Trophoblast cell (in vitro differentiated cells and primary cell): ENCODE results near the gene SPACDR.

ENCODE experiments used
- DNase-seq, 2 donors: peaks; one replicate each; pipeline ENCODE4 v3.0.0-alpha.2; 2016
- H2AFZ ChIP-seq: 2 replicates; pipeline ENCODE4 v1.6.1; 2013; ENCODE audit warnings: low read length, moderate library complexity, mild to moderate bottlenecking; ENCODE audit not compliant: insufficient read depth, poor library complexity
- H2AK5ac ChIP-seq: 2 replicates; pipeline ENCODE4 v1.6.1; 2013; ENCODE audit warnings: mild to moderate bottlenecking, low read length
- H2BK120ac ChIP-seq: 2 replicates; pipeline ENCODE4 v1.6.1; 2013; ENCODE audit warnings: low read length, mild to moderate bottlenecking, moderate library complexity; ENCODE audit not compliant: insufficient read depth, poor library complexity
- H2BK12ac ChIP-seq: 2 replicates; pipeline ENCODE4 v1.6.1; 2013; ENCODE audit warnings: mild to moderate bottlenecking, low read length, moderate library complexity
- H2BK5ac ChIP-seq: 2 replicates; pipeline ENCODE4 v1.6.1; 2013; ENCODE audit warnings: low read length, low read depth, moderate library complexity, mild to moderate bottlenecking; ENCODE audit not compliant: poor library complexity
- H3K14ac ChIP-seq: 2 replicates; pipeline ENCODE4 v1.6.1; 2013; ENCODE audit warnings: mild to moderate bottlenecking, low read length
- H3K18ac ChIP-seq: 2 replicates; pipeline ENCODE4 v1.6.1; 2013; ENCODE audit warnings: mild to moderate bottlenecking, low read length
- H3K23ac ChIP-seq: 2 replicates; pipeline ENCODE4 v1.6.1; 2013; ENCODE audit warnings: low read length
- H3K27ac ChIP-seq: 2 replicates; pipeline ENCODE4 v1.5.1; 2013; ENCODE audit warnings: low read depth, mild to moderate bottlenecking, inconsistent platforms, low read length, moderate library complexity
- H3K27me3 ChIP-seq: 2 replicates; pipeline ENCODE4 v1.6.1; 2013; ENCODE audit warnings: inconsistent platforms, mild to moderate bottlenecking, low read length, moderate library complexity; ENCODE audit not compliant: insufficient read depth
- H3K36me3 ChIP-seq, 2 experiments: 1 replicate in 1 of 2; 2 replicates in 1 of 2; pipeline ENCODE4 v1.6.1; 2013; ENCODE audit warnings: low read length in 2 of 2, mild to moderate bottlenecking in 2 of 2, moderate library complexity in 1 of 2; ENCODE audit not compliant: insufficient read depth in 2 of 2, control insufficient read depth in 1 of 2
- H3K4ac ChIP-seq: 2 replicates; pipeline ENCODE4 v1.6.1; 2013; ENCODE audit warnings: low read depth, mild to moderate bottlenecking, low read length, moderate library complexity
- H3K4me1 ChIP-seq, 2 experiments: 1 replicate in 1 of 2; 2 replicates in 1 of 2; pipeline ENCODE4 v1.6.1; 2013; ENCODE audit warnings: low read length in 2 of 2, mild to moderate bottlenecking in 2 of 2, moderate library complexity in 1 of 2; ENCODE audit not compliant: insufficient read depth in 2 of 2, control insufficient read depth in 1 of 2
- H3K4me2 ChIP-seq: 2 replicates; pipeline ENCODE4 v1.6.1; 2013; ENCODE audit warnings: inconsistent platforms, mild to moderate bottlenecking, low read length, moderate library complexity
- H3K4me3 ChIP-seq: 2 replicates; pipeline ENCODE4 v1.5.1; 2013; ENCODE audit warnings: mild to moderate bottlenecking, low read depth, low read length, inconsistent platforms
- H3K79me1 ChIP-seq: one replicate; pipeline ENCODE4 v1.6.1; 2013; ENCODE audit warnings: low read length
- H3K79me2 ChIP-seq: 2 replicates; pipeline ENCODE4 v1.6.1; 2013; ENCODE audit warnings: low read length, mild to moderate bottlenecking; ENCODE audit not compliant: control insufficient read depth, insufficient read depth, poor library complexity
- H3K9ac ChIP-seq: 2 replicates; pipeline ENCODE4 v1.6.1; 2013; ENCODE audit warnings: mild to moderate bottlenecking, low read length
- H3K9me3 ChIP-seq: 2 replicates; pipeline ENCODE4 v1.6.1; 2013; ENCODE audit warnings: low read depth, mild to moderate bottlenecking, control low read depth, inconsistent platforms, low read length; ENCODE audit not compliant: insufficient read depth
- H4K12ac ChIP-seq: 2 replicates; pipeline ENCODE4 v1.6.1; 2013; ENCODE audit warnings: low read depth, mild to moderate bottlenecking, low read length, moderate library complexity
- H4K8ac ChIP-seq: 2 replicates; pipeline ENCODE4 v1.6.1; 2013; ENCODE audit warnings: low read depth, mild to moderate bottlenecking, low read length, moderate library complexity
- H4K91ac ChIP-seq: one replicate; pipeline ENCODE4 v1.6.1; 2013; ENCODE audit warnings: low read depth, mild to moderate bottlenecking, low read length, moderate library complexity
- WGBS: extraction: QIAGEN DNeasy Blood & Tissue Kit; methylation state at CpG from one replicate; pipeline ENCODE4 v1.1.7; 2013; ENCODE audit warnings: missing lambda C conversion rate; ENCODE audit not compliant: insufficient read length, insufficient coverage; ENCODE audit errors: extremely low coverage; 5-methylcytosine and 5-hydroxymethylcytosine counted together

Gene SPACDR

GRCh38 chr7:100496509-100496908 is 32.4 kb upstream of the SPACDR start:
- DNase-seq = no peak
- H3K18ac ChIP-seq = no peak overlapping the region
- H3K23ac ChIP-seq = no peak overlapping the region
- H2BK120ac ChIP-seq = no peak overlapping the region
- H3K9ac ChIP-seq = no peak overlapping the region
- no peak overlapping the region for H3K27ac ChIP-seq
- H3K79me2 ChIP-seq = no peaks in the 10 kb centered on the region
- H3K4ac ChIP-seq = no peak overlapping the region
- no peaks in the 10 kb centered on the region for H3K36me3 ChIP-seq
- peaks cover 1% of the 10 kb centered on the region for H3K79me1 ChIP-seq
- H4K91ac ChIP-seq = no peak overlapping the region
- no CpG with 5 or more reads among the region's 6 CpGs for WGBS
- H2BK12ac ChIP-seq = no peak overlapping the region
- H2AK5ac ChIP-seq = no peak overlapping the region
- peaks cover 3% of the 10 kb centered on the region for H3K27me3 ChIP-seq
- peaks cover 0 to 3% of the 10 kb centered on the region in 2 experiments for H3K4me1 ChIP-seq
- H4K8ac ChIP-seq = no peak overlapping the region
- H3K4me2 ChIP-seq = no peak overlapping the region
- no peak overlapping the region for H2AFZ ChIP-seq
- H4K12ac ChIP-seq = no peak overlapping the region
- H3K14ac ChIP-seq = no peak overlapping the region
- H3K4me3 ChIP-seq = no peak overlapping the region
- H2BK5ac ChIP-seq = no peak overlapping the region
- H3K9me3 ChIP-seq = peaks cover 1% of the 10 kb centered on the region

DNA sequence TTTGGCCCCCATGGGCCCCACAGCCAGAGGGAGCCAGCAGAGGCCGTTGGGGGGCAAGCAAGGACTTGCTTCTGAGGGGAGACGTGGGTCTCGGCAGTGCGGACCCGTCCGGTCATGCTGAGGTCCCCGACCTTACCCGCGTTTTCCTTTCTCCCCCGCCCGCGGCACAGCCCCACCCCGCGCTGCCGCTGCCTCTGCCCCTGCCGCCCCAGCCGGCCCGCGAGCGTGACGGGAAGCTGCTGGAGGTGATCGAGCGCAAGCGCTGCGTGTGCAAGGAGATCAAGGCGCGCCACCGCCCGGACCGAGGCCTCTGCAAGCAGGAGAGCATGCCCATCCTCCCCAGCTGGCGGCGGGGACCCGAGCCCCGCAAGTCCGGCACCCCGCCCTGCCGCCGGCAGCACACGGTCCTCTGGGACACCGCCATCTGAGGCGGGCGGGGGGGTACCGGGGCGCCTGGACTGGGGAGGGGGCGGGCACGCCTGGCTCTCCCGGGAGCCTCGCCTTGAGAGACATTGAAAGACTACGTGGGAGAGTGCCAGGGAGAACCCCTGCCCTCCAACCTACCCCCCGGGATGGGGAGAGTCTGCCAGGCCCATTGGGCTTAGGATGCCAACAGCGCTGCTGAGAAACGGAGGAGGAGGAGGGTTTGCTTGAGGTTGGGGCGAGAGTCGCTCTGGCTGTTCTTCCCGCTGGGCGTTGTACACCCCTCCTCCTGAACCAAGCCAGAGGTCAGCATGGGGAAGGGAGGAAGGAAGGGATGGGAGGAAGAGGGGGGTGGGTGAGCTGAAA is 29.6 kb upstream of the SPACDR start:
- Histone ChIP-seq H3K18ac (no peak overlapping the region), H3K79me2 (no peaks in the 10 kb centered on the region), H3K4me1 (peaks cover 0 to 3% of the 10 kb centered on the region in 2 experiments), H3K9ac (no peak overlapping the region), H4K91ac (no peak overlapping the region), H2AFZ (no peak overlapping the region), H3K36me3 (no peaks in the 10 kb centered on the region), H2BK120ac (no peak overlapping the region), H3K4me2 (peak overlapping the region; percentile 62), H4K12ac (no peak overlapping the region), H2BK5ac (no peak overlapping the region), H3K79me1 (peaks cover 1% of the 10 kb centered on the region), H3K14ac (no peak overlapping the region), H3K4ac (no peak overlapping the region), H3K9me3 (peaks cover 1% of the 10 kb centered on the region), H3K23ac (no peak overlapping the region), H2AK5ac (no peak overlapping the region), H3K27me3 (peaks cover 3% of the 10 kb centered on the region), H3K4me3 (peak overlapping the region; percentile 47), H2BK12ac (no peak overlapping the region), H3K27ac (no peak overlapping the region), H4K8ac (no peak overlapping the region)
- WGBS = no CpG with 5 or more reads among the region's 56 CpGs
- peak in 1 of 2 donors; percentile 31 for DNase-seq

DNA sequence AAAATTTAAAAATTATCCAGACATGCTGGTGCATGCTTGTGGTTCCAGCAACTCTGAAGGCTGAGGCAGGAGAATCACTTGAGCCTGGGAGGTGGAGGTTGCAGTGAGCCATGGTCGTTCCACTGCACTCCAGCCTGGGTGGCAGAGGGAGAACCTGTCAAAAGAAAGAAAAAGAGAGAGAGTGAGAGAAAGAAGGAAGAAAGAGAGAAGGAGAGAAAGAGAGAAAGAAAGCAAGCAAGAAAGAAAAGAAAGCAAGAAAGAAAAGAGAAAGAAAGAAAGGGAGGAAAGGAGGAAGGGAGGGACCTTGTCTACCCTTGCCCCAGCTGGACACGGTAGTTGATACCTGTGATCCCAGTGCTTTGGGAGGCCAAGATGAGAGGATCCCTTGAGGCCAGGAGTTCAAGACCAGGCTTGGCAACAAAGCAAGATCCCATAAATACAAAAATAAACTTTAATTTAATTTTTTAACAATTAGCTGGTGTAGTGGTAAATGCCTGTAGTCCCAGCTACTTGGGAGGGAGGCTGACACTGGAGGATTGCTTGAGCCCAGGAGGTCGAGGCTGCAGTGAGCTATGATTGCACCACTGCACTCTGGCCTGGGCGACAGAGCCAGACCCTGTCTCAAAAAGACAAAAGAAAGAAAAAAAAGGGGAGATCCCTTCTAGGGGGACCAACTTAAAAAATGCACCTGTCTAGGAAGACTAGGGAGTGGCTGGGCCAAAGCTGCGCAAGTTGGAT is 28.8 kb upstream of the SPACDR start:
- no peak overlapping the region for H3K4ac ChIP-seq
- no peaks in the 10 kb centered on the region for H3K36me3 ChIP-seq
- H2BK120ac ChIP-seq = no peak overlapping the region
- no peak overlapping the region for H2BK5ac ChIP-seq
- peaks cover 1% of the 10 kb centered on the region for H3K79me1 ChIP-seq
- WGBS = no CpG with 5 or more reads among the region's 5 CpGs
- no peak overlapping the region for H3K23ac ChIP-seq
- H3K4me1 ChIP-seq = peaks cover 0 to 3% of the 10 kb centered on the region in 2 experiments
- H3K4me2 ChIP-seq = peak overlapping the region; percentile 62
- H3K9me3 ChIP-seq = peaks cover 1% of the 10 kb centered on the region
- H3K9ac ChIP-seq = no peak overlapping the region
- H4K12ac ChIP-seq = no peak overlapping the region
- no peak overlapping the region for H2AFZ ChIP-seq
- H4K8ac ChIP-seq = no peak overlapping the region
- no peak overlapping the region for H4K91ac ChIP-seq
- no peak overlapping the region for H2AK5ac ChIP-seq
- no peak for DNase-seq
- H3K27ac ChIP-seq = no peak overlapping the region
- H3K4me3 ChIP-seq = no peak overlapping the region
- H3K18ac ChIP-seq = no peak overlapping the region
- no peak overlapping the region for H2BK12ac ChIP-seq
- H3K27me3 ChIP-seq = peaks cover 3% of the 10 kb centered on the region
- H3K79me2 ChIP-seq = no peaks in the 10 kb centered on the region
- H3K14ac ChIP-seq = no peak overlapping the region

DNA sequence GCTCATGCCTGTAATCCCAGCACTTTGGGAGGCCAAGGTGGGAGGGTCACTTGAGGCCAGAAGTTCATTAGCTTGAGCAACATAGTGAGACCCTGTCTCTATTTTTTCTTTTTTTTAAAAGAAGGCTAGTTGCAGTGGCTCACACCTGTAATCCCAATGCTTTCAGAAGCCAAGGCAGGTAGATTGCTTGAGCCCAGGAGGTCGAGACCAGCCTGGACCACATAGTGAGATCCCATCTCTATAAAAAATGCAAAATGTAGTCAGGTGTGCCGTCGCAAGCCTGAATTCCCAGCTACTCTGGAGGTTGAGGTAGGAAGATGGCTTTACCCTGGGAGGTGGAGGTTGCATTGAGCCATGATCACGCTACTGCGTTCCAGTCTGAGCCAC is 27.1 kb upstream of the SPACDR start:
- Histone ChIP-seq H3K27me3 (peaks cover 3% of the 10 kb centered on the region), H3K4me3 (no peak overlapping the region), H3K79me1 (peaks cover 1% of the 10 kb centered on the region), H3K9me3 (peaks cover 1% of the 10 kb centered on the region), H3K23ac (no peak overlapping the region), H4K8ac (no peak overlapping the region), H3K4me1 (peaks cover 0 to 3% of the 10 kb centered on the region in 2 experiments), H3K4me2 (no peak overlapping the region), H2AK5ac (no peak overlapping the region), H3K27ac (no peak overlapping the region), H3K36me3 (no peaks in the 10 kb centered on the region), H2BK12ac (no peak overlapping the region), H3K9ac (no peak overlapping the region), H3K18ac (no peak overlapping the region), H2BK120ac (no peak overlapping the region), H3K79me2 (no peaks in the 10 kb centered on the region), H2AFZ (no peak overlapping the region), H2BK5ac (no peak overlapping the region), H4K91ac (no peak overlapping the region), H3K4ac (no peak overlapping the region), H3K14ac (no peak overlapping the region), H4K12ac (no peak overlapping the region)
- no peak for DNase-seq
- no CpG with 5 or more reads among the region's 5 CpGs for WGBS
